HCT116 (cell line): Measurements from ENCODE around the gene A4GALT. TPM values are rescaled to one million over a fixed set of nuclear protein-coding genes. Genes with fewer than 3 reads are reported as not detected.

Experiments used
- ATAC-seq: fragments of 200-7000 bp; cut with Tn5 transposase; 2 replicates; pipeline ENCODE4 v1.9.1; 2020; ENCODE audit warnings: mild to moderate bottlenecking, moderate library complexity
- BruUV-seq: library from RNA; stranded (reverse); fragments of 400-500 nt; replicated peaks from 2 replicates; lab custom pipeline; 2021; lab: Mats Ljungman, UMichigan
- CTCF ChIA-PET: fragments of 300-600 bp; sonication (Branson Sonifier 250); formaldehyde crosslinking; loops from one replicate; lab custom pipeline; 2021; ENCODE audit warnings: antibody characterized with exemption; lab: Charles Lee
- POLR2A ChIA-PET: fragments of 300-600, 350-600 bp; sonication (Branson Sonifier 250); formaldehyde crosslinking; loops from one replicate; lab custom pipeline; 2021; ENCODE audit warnings: antibody characterized with exemption; lab: Charles Lee
- RAD21 ChIA-PET, 2 experiments: fragments of 300-600 bp; sonication (Branson Sonifier 250); formaldehyde crosslinking; loops; one replicate each; lab custom pipeline; 2023; ENCODE audit warnings: low total read pairs in 2 of 2; ENCODE audit not compliant: uncharacterized antibody in 2 of 2, unreplicated experiment in 2 of 2, low non-redundant PET in 1 of 2; lab: Charles Lee
- DNase-seq: peaks from one replicate; pipeline ENCODE4 v3.0.0-alpha.2; 2010; ENCODE audit warnings: low read depth, low spot score
- H2AFZ ChIP-seq: fragments of 200-600 bp; shearing (Covaris generic), sonication (generic); 2 replicates; pipeline ENCODE4 v1.6.1; 2017; ENCODE audit warnings: low read depth, mixed run types, mixed read lengths, antibody characterized with exemption, low read length; ENCODE audit not compliant: poor library complexity, severe bottlenecking
- H3K27ac ChIP-seq: 2 replicates; pipeline ENCODE4 v1.5.1; 2012; ENCODE audit warnings: low read depth, low read length
- H3K27me3 ChIP-seq: fragments of 200-600 bp; sonication (generic); 2 replicates; pipeline ENCODE4 v1.6.1; 2016; ENCODE audit warnings: mixed run types, low read length, mixed read lengths; ENCODE audit not compliant: insufficient read depth
- H3K36me3 ChIP-seq, 2 experiments: fragments of 200-500 bp in 1 of 2; fragments of 200-600 bp in 1 of 2; sonication (Bioruptor generic) in 1 of 2; sonication (generic) in 1 of 2; 2 replicates each; pipeline versions ENCODE4 v1.5.1 to v1.6.1; 2014 to 2016; ENCODE audit warnings: low read length in 2 of 2, inconsistent platforms in 1 of 2, mixed read lengths in 1 of 2, mixed run types in 1 of 2; ENCODE audit not compliant: insufficient read depth in 2 of 2, control insufficient read depth in 1 of 2
- H3K4me1 ChIP-seq, 2 experiments: fragments of 200-600 bp in 1 of 2; sonication (generic) in 1 of 2; 2 replicates each; pipeline versions ENCODE4 v1.5.1 to v1.6.1; 2012 to 2017; ENCODE audit warnings: low read length in 2 of 2, inconsistent platforms in 1 of 2, mild to moderate bottlenecking in 1 of 2, mixed read lengths in 1 of 2, mixed run types in 1 of 2, moderate library complexity in 1 of 2; ENCODE audit not compliant: insufficient read depth in 2 of 2, control insufficient read depth in 1 of 2
- H3K4me2 ChIP-seq: fragments of 200-600 bp; sonication (generic); 2 replicates; pipeline ENCODE4 v1.6.1; 2017; ENCODE audit warnings: mixed run types, low read length, mixed read lengths
- H3K4me3 ChIP-seq, 2 experiments: fragments of 200-600 bp in 1 of 2; sonication (generic) in 1 of 2; replicated peaks in 1 of 2; 2 replicates each; pipeline ENCODE4 v1.5.1; 2011 to 2016; ENCODE audit warnings: low read length in 2 of 2, control low read depth in 1 of 2, low read depth in 1 of 2, mild to moderate bottlenecking in 1 of 2, mixed read lengths in 1 of 2, mixed run types in 1 of 2
- H3K79me2 ChIP-seq: fragments of 200-600 bp; sonication (generic); 2 replicates; pipeline ENCODE4 v1.6.1; 2017; ENCODE audit warnings: mild to moderate bottlenecking, mixed run types, low read length, moderate library complexity, mixed read lengths; ENCODE audit not compliant: insufficient read depth
- H3K9ac ChIP-seq: fragments of 200-600 bp; sonication (generic); 2 replicates; pipeline ENCODE4 v1.6.1; 2016; ENCODE audit warnings: low read length, mixed read lengths
- H3K9me2 ChIP-seq: fragments of 200-600 bp; sonication (generic), shearing (Covaris generic); 2 replicates; pipeline ENCODE4 v1.6.1; 2017; ENCODE audit warnings: mixed run types, mild to moderate bottlenecking, moderate library complexity; ENCODE audit not compliant: insufficient read depth
- H3K9me3 ChIP-seq, 2 experiments: fragments of 200-500 bp in 1 of 2; fragments of 200-600 bp in 1 of 2; sonication (Bioruptor generic) in 1 of 2; sonication (generic) in 1 of 2; 2 replicates each; pipeline ENCODE4 v1.6.1; 2014 to 2017; ENCODE audit warnings: low read length in 2 of 2, mixed read lengths in 2 of 2, inconsistent platforms in 1 of 2, low read depth in 1 of 2, mild to moderate bottlenecking in 1 of 2, mixed run types in 1 of 2, moderate library complexity in 1 of 2; ENCODE audit not compliant: control insufficient read depth in 1 of 2, insufficient read depth in 1 of 2
- H4K20me1 ChIP-seq: fragments of 200-600 bp; sonication (generic), shearing (Covaris generic); 2 replicates; pipeline ENCODE4 v1.6.1; 2017; ENCODE audit warnings: mixed run types, mild to moderate bottlenecking, moderate library complexity; ENCODE audit not compliant: insufficient read depth
- ATF3 ChIP-seq: IDR thresholded peaks from 2 replicates; pipeline ENCODE4 v1.6.1; 2012
- CEBPB ChIP-seq: IDR thresholded peaks from 2 replicates; pipeline ENCODE4 v1.6.1; 2012; ENCODE audit warnings: low read depth
- EGR1 ChIP-seq: IDR thresholded peaks from 2 replicates; pipeline ENCODE4 v1.6.1; 2012; ENCODE audit warnings: low read depth
- ELF1 ChIP-seq: IDR thresholded peaks from 2 replicates; pipeline ENCODE4 v1.6.1; 2012; ENCODE audit warnings: low read depth, borderline replicate concordance
- EZH2 ChIP-seq: fragments of 200-600 bp; sonication (generic); IDR thresholded peaks from 2 replicates; pipeline ENCODE4 v1.6.1; 2017; ENCODE audit warnings: antibody characterized with exemption, mixed run types
- EZH2phosphoT487 ChIP-seq: fragments of 200-600 bp; IDR thresholded peaks from 2 replicates; pipeline ENCODE4 v1.6.1; 2018; ENCODE audit warnings: antibody characterized with exemption, borderline replicate concordance
- JUND ChIP-seq: IDR thresholded peaks from 2 replicates; pipeline ENCODE4 v1.6.1; 2012
- POLR2A ChIP-seq: IDR thresholded peaks from 2 replicates; pipeline ENCODE4 v1.7.0; 2011; ENCODE audit warnings: borderline replicate concordance; ENCODE audit not compliant: insufficient read depth, insufficient read length; ENCODE audit errors: extremely low read depth
- POLR2AphosphoS5 ChIP-seq: IDR thresholded peaks from 2 replicates; pipeline ENCODE4 v1.6.1; 2011; ENCODE audit warnings: mild to moderate bottlenecking, low read depth, low read length, moderate library complexity
- REST ChIP-seq: IDR thresholded peaks from 2 replicates; pipeline ENCODE4 v1.6.1; 2012; ENCODE audit warnings: low read depth
- SIN3A ChIP-seq: IDR thresholded peaks from 2 replicates; pipeline ENCODE4 v1.6.1; 2012; ENCODE audit warnings: low read depth
- SP1 ChIP-seq: IDR thresholded peaks from 2 replicates; pipeline ENCODE4 v1.6.1; 2012; ENCODE audit warnings: low read depth
- SRF ChIP-seq: IDR thresholded peaks from 2 replicates; pipeline ENCODE4 v1.6.1; 2012; ENCODE audit warnings: low read depth
- TCF7L2 ChIP-seq: IDR thresholded peaks from 2 replicates; pipeline ENCODE4 v1.7.0; 2011; ENCODE audit warnings: borderline replicate concordance, inconsistent platforms; ENCODE audit not compliant: insufficient read depth, insufficient read length; ENCODE audit errors: extremely low read depth
- YY1 ChIP-seq: IDR thresholded peaks from 2 replicates; pipeline ENCODE4 v1.6.1; 2011; ENCODE audit warnings: low read length, low read depth, moderate library complexity, mild to moderate bottlenecking; ENCODE audit not compliant: insufficient replicate concordance; ENCODE audit errors: extremely low read depth
- ZFX ChIP-seq: fragments of 450-650 bp; IDR thresholded peaks from 2 replicates; pipeline ENCODE4 v1.6.1; 2017
- ZNF274 ChIP-seq: fragments of 200-500 bp; sonication (Bioruptor generic); IDR thresholded peaks from 2 replicates; pipeline ENCODE4 v1.6.1; 2014; ENCODE audit warnings: mild to moderate bottlenecking, low read depth, low read length, inconsistent platforms
- intact Hi-C: fragments of 100-400 bp; cut with micrococcal nuclease; formaldehyde crosslinking; loops from 2 replicates; pipeline ENCODE4 v1.10.0; 2022
- total RNA-seq: library from RNA; stranded (reverse); gene quantifications from one replicate; pipeline ENCODE4 v1.2.1, GENCODE V29; 2021; ENCODE audit not compliant: unreplicated experiment
- TF ChIP-seq, protein P1 (sequence below), 3 experiments: fragments of 200-600 bp in 1 of 3; sonication (generic) in 1 of 3; IDR thresholded peaks in 2 of 3; conservative IDR thresholded peaks in 1 of 3; 2 replicates each; pipeline ENCODE4 v1.5.1; 2012 to 2017; ENCODE audit warnings: low read depth in 2 of 3, low read length in 2 of 3, antibody characterized with exemption in 1 of 3, borderline replicate concordance in 1 of 3, control low read depth in 1 of 3, mild to moderate bottlenecking in 1 of 3, mixed read lengths in 1 of 3, mixed run types in 1 of 3, moderate library complexity in 1 of 3; ENCODE audit not compliant: insufficient read depth in 1 of 3
- TF ChIP-seq, protein P2 (sequence below): IDR thresholded peaks from 2 replicates; pipeline ENCODE4 v1.6.1; 2012
- TF ChIP-seq, protein P3 (sequence below): IDR thresholded peaks from 2 replicates; pipeline ENCODE4 v1.6.1; 2011; ENCODE audit warnings: mild to moderate bottlenecking, low read length, moderate library complexity; ENCODE audit not compliant: insufficient replicate concordance; ENCODE audit errors: extremely low read depth

A4GALT gene
- total RNA-seq, 1 experiment from 2014 or later = 16.0 TPM

- ChIA-PET RAD21 (no interaction called here), CTCF (no interaction called here), POLR2A (no interaction called here)
- peaks cover 33% of the 10 kb centered on the region; the same call in 1 of the 2 replicates for H3K79me2 ChIP-seq
- intact Hi-C loops = no loop called here
- H3K9me2 ChIP-seq = no peaks in the 10 kb centered on the region
- H3K27ac ChIP-seq = no peak overlapping the region
- H4K20me1 ChIP-seq = no peaks in the 10 kb centered on the region
- H3K9me3 ChIP-seq = no peaks in the 10 kb centered on the region
- ATAC-seq (no peak), DNase-seq (no peak)
- no TSS peak for BruUV-seq
- no peaks in the 10 kb centered on the region for H3K36me3 ChIP-seq
- TF ChIP-seq SRF (no peak), CEBPB (no peak), SP1 (no peak), POLR2AphosphoS5 (no peak), EZH2phosphoT487 (no peak), POLR2A (no peak), TCF7L2 (no peak), ZFX (no peak), SIN3A (no peak), ZNF274 (no peak), ATF3 (no peak), JUND (no peak), REST (no peak), EZH2 (no peak), ELF1 (no peak), YY1 (no peak), EGR1 (no peak)
- TF ChIP-seq, protein P1, sequence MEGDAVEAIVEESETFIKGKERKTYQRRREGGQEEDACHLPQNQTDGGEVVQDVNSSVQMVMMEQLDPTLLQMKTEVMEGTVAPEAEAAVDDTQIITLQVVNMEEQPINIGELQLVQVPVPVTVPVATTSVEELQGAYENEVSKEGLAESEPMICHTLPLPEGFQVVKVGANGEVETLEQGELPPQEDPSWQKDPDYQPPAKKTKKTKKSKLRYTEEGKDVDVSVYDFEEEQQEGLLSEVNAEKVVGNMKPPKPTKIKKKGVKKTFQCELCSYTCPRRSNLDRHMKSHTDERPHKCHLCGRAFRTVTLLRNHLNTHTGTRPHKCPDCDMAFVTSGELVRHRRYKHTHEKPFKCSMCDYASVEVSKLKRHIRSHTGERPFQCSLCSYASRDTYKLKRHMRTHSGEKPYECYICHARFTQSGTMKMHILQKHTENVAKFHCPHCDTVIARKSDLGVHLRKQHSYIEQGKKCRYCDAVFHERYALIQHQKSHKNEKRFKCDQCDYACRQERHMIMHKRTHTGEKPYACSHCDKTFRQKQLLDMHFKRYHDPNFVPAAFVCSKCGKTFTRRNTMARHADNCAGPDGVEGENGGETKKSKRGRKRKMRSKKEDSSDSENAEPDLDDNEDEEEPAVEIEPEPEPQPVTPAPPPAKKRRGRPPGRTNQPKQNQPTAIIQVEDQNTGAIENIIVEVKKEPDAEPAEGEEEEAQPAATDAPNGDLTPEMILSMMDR (IDR thresholded peaks at IDR 0.05 in 2 of 3, conservative IDR thresholded peaks at IDR 0.05 in 1 of 3; ENCODE audit: borderline replicate concordance in 1 of 3, insufficient read depth in 1 of 3, low read depth in 2 of 3, low read length in 2 of 3) = no peak
- TF ChIP-seq, protein P2, sequence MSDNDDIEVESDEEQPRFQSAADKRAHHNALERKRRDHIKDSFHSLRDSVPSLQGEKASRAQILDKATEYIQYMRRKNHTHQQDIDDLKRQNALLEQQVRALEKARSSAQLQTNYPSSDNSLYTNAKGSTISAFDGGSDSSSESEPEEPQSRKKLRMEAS = no peak
- TF ChIP-seq, protein P3, sequence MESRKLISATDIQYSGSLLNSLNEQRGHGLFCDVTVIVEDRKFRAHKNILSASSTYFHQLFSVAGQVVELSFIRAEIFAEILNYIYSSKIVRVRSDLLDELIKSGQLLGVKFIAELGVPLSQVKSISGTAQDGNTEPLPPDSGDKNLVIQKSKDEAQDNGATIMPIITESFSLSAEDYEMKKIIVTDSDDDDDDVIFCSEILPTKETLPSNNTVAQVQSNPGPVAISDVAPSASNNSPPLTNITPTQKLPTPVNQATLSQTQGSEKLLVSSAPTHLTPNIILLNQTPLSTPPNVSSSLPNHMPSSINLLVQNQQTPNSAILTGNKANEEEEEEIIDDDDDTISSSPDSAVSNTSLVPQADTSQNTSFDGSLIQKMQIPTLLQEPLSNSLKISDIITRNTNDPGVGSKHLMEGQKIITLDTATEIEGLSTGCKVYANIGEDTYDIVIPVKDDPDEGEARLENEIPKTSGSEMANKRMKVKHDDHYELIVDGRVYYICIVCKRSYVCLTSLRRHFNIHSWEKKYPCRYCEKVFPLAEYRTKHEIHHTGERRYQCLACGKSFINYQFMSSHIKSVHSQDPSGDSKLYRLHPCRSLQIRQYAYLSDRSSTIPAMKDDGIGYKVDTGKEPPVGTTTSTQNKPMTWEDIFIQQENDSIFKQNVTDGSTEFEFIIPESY = no peak
- H3K4me1 ChIP-seq = peaks cover 41 to 69% of the 10 kb centered on the region in 2 experiments
- no peak overlapping the region for H3K9ac ChIP-seq
- no peak overlapping the region for H3K4me2 ChIP-seq
- no peaks in the 10 kb centered on the region for H3K27me3 ChIP-seq
- H3K4me3 ChIP-seq = no peak overlapping the region
- H2AFZ ChIP-seq = no peak overlapping the region
Observed at GRCh38 chr22:42716221-42716620, 4.4 kb downstream of the A4GALT start.
